Effector memory CD8-positive, alpha-beta T cell (primary cell): ENCODE data around the gene EPN3.

Experiments
- ATAC-seq: fragments of 150-1000 bp; cut with Tn5 transposase; replicated peaks from 2 replicates; pipeline ENCODE4 v1.10.0; 2021; ENCODE audit warnings: mild to moderate bottlenecking, moderate library complexity
- DNase-seq, 3 experiments: peaks; one replicate each; pipeline ENCODE4 v3.0.0; 2021
- H3K27ac Mint-ChIP-seq, 2 donors: one replicate each; pipeline ENCODE4 v1.8.0; 2022; ENCODE audit warnings: mild to moderate bottlenecking in 2 of 2, mixed read lengths in 2 of 2, moderate library complexity in 2 of 2
- H3K27me3 Mint-ChIP-seq, 2 donors: one replicate each; pipeline ENCODE4 v1.8.0; 2022; ENCODE audit warnings: mixed read lengths in 2 of 2
- H3K36me3 Mint-ChIP-seq: one replicate; pipeline ENCODE4 v1.8.0; 2022; ENCODE audit warnings: mild to moderate bottlenecking, moderate library complexity, mixed read lengths; ENCODE audit not compliant: insufficient read depth
- H3K4me1 Mint-ChIP-seq, 2 donors: one replicate each; pipeline ENCODE4 v1.8.0; 2022; ENCODE audit warnings: low read depth in 2 of 2, mixed read lengths in 2 of 2
- H3K4me3 Mint-ChIP-seq, 2 donors: one replicate each; pipeline ENCODE4 v1.8.0; 2022; ENCODE audit warnings: mild to moderate bottlenecking in 2 of 2, mixed read lengths in 2 of 2, moderate library complexity in 2 of 2
- H3K9me3 Mint-ChIP-seq, 2 donors: one replicate each; pipeline ENCODE4 v1.8.0; 2022; ENCODE audit warnings: mixed read lengths in 2 of 2

EPN3 gene

DNA sequence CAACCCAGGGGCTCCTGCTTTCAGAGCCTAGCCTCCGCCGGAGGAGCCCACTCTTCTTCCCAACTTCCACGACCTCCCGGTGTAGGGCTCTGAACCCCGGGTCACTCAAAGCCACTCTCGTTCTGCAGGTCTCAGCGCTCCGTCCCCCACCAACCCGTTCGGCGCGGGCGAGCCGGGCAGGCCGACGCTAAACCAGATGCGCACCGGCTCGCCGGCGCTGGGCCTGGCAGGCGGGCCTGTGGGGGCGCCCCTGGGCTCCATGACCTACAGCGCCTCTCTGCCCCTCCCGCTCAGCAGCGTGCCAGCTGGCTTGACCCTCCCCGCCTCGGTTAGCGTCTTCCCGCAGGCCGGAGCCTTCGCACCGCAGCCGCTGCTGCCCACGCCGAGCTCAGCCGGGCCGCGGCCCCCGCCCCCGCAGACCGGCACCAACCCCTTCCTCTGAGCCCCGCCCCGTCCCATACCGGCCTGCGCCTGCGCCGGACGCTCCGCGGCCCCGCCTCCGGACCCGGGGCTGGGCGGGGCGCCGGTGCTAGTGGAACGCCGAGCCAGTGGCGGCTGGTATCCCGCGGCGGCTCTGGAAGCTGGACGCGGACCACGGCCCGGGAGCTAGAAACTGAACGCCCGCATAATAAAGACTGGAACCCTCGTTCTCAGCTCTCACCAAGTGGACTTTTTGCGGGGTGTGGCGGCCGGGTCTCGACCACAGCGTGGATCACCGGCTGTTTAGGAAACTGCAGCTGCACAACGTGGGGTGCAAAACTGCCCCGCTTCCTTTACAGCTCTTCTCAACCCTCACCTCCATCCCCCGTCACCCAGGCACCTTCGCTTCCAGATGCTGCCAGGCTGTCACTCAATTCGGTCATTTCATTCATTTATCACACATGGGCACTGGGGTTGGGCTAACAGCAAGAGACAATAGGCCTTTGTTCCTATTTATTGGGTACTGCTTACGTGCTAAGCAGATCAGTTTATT lies 9.5 kb downstream of the EPN3 start:
- Mint-ChIP-seq H3K27me3 (peaks cover 7 to 15% of the 10 kb centered on the region in 2 donors), H3K27ac (peak overlapping the region in 1 of 2 donors; percentile 93), H3K4me3 (peak overlapping the region; percentile 86 to 88), H3K36me3 (peaks cover 3% of the 10 kb centered on the region), H3K4me1 (peaks cover 13 to 16% of the 10 kb centered on the region in 2 donors), H3K9me3 (no peaks in the 10 kb centered on the region)
- DNase-seq, result peak; percentile 75 to 83 (median 82)
- peak; percentile 82 for ATAC-seq

DNA sequence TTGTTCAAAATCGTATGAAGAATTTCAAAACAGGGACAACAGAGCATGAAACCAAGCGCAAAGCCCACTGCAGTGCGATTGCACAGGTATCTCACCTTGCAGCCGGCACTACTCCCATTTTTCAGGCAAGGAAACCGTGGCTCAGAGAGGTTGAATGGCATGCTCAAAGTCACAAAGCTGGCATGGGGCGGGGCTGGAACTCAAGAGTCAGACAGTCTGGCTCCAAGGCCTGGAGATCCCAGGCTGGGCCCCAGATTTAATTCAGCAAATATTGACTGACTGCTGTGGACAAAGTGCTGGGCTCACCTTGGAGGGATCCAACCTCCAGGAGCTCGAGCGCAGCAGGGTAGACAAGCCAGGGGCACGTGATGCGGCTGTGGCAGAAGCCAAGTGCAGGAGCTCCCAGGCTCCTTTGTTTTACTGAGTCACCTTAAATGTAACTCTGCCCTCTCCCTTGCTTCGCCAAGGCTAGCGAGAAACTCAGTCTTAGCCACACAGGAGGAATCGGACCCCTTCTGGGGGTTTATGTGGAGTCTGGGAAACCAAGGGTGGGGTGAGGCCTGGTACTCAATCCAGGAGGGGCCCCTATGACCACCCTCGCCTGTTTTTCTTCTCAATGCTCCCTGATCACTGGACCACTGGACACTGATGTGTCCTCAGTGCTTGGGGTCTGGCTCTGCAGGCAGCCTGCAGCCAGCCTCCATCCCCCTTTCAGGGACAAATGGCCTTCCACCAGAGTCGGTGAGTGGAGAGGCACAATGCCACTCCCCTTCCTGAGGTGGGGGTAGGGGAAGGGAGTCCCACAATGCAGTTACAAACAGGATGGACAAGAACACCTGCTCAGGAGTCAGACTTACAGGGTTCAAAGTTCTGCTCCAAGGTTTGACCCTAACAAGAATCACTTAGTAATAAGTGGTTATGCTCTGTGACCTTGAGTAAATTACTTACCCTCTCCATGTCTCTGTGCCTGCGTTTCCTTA lies 10.6 kb downstream of the EPN3 start:
- Mint-ChIP-seq H3K27ac (no peak overlapping the region), H3K27me3 (peaks cover 7 to 15% of the 10 kb centered on the region in 2 donors), H3K9me3 (no peaks in the 10 kb centered on the region), H3K36me3 (peaks cover 3% of the 10 kb centered on the region), H3K4me3 (peak overlapping the region; percentile 86 to 88), H3K4me1 (peaks cover 17 to 21% of the 10 kb centered on the region in 2 donors)
- no peak for DNase-seq
- ATAC-seq, result no peak

DNA sequence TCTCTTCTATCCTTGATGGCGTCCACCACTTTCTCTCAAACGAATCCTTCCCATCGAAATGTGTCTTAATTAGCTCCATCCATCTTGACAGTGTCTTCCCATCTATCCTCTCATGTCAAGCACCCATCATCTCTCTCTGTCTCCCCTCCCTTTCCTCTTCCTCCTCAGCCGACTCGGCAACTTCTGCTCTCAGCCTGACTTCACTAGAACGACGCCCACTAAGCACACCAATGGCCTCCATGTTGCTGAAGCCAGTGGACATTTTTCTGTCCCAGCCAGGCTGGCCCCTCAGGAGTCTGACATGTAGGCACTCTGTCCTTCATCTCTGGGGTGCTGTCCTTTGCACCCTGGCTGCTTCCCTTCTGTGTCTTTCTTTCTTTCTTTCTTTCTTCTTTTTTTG lies 12.0 kb downstream of the EPN3 start:
- no peaks in the 10 kb centered on the region for H3K9me3 Mint-ChIP-seq
- DNase-seq (no peak), ATAC-seq (no peak)
- H3K4me3 Mint-ChIP-seq, result peak overlapping the region in 1 of 2 donors; percentile 33
- H3K36me3 Mint-ChIP-seq, result peaks cover 3% of the 10 kb centered on the region
- peaks cover 7 to 15% of the 10 kb centered on the region in 2 donors for H3K27me3 Mint-ChIP-seq
- peaks cover 17 to 23% of the 10 kb centered on the region in 2 donors for H3K4me1 Mint-ChIP-seq
- no peak overlapping the region for H3K27ac Mint-ChIP-seq

DNA sequence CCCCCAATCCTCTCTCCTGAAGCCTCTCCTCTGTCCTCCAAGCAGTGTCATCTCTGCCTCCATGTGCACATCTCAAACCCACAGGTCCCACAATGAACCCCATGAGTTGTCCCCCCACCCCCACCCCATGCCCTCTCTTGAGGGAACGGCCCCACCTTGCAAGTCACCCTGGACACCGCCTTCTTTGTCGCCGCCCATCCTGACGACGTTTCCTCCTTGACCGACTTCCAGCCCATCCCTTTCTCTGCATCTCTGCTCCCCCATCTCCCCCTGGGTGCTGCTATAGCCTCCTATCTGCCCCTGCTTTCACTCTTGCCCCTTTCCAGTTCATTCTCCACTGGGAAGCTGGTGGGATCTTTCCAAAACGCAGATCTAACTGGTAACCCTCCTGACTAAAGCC lies 12.8 kb downstream of the EPN3 start:
- Mint-ChIP-seq H3K27ac (no peak overlapping the region), H3K4me1 (peaks cover 18 to 23% of the 10 kb centered on the region in 2 donors), H3K4me3 (no peak overlapping the region), H3K9me3 (no peaks in the 10 kb centered on the region), H3K27me3 (peaks cover 7 to 15% of the 10 kb centered on the region in 2 donors), H3K36me3 (peaks cover 3% of the 10 kb centered on the region)
- no peak for ATAC-seq
- no peak for DNase-seq

DNA sequence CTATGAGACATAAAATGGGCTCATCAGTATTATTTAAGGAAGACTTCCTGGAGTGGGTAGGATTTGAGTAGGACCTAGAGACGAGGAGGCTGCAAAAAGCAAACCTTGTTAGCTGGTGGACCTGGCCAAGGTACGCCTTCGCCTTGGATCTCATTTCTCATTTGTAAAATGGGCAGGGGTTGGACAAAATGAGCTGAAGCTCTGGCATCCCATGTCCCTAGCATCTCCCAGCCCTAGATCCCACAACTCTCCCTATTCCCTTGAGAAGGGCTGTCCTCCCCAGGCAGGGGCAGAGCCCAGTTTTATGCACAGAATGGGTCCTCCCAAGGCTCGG lies 14.1 kb downstream of the EPN3 start:
- peak overlapping the region; percentile 77 to 78 for H3K4me3 Mint-ChIP-seq
- peaks cover 7 to 15% of the 10 kb centered on the region in 2 donors for H3K27me3 Mint-ChIP-seq
- H3K9me3 Mint-ChIP-seq, result no peaks in the 10 kb centered on the region
- peaks cover 6% of the 10 kb centered on the region for H3K36me3 Mint-ChIP-seq
- DNase-seq (no peak), ATAC-seq (no peak)
- peaks cover 15 to 17% of the 10 kb centered on the region in 2 donors for H3K4me1 Mint-ChIP-seq
- peak overlapping the region in 1 of 2 donors; percentile 63 for H3K27ac Mint-ChIP-seq

DNA sequence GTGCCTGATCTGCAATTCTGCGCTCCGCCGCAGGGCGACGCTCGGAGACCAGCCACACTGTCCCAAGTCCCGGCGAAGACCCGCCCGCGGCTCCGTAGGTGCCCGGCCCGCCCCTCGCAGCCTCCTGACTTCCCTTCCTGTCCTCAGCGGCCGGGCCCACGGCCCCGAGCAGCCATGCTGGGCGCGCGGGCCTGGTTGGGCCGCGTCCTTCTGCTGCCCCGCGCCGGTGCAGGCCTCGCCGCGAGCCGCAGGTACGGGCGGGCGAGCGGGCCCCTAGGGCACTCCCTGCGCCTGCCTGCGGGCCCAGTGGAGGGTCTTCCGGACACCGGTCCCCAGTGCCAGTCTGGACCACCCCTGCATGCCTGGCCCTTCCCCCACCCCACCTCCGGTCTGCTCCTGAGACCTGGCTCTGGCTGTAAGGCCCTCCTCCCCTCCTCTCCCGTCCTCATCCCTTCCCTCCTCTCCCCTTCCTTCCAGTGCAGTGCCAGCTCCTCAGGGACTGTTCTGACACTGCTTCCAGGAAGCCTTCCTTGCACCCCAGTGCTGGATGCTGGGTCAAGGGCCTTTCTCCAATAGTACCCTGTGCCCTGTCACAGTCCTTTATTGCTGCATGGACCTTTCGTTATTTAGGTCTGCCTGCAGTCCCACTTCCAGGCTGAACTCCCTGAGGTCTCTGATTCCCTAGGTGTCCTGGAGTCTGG lies 14.7 kb downstream of the EPN3 start, which contains the start of gene SPATA20:
SPATA20 (plus strand) TSS at position 140 of the 701 bp plus-strand sequence; CDS start at position 175, 35 bp downstream.
- H3K27ac Mint-ChIP-seq, result peak within 1 kb of the TSS; percentile 46 to 88
- peak within 1 kb of the TSS; percentile 77 to 78 for H3K4me3 Mint-ChIP-seq
- H3K4me1 Mint-ChIP-seq, result peaks cover 13 to 16% of the 10 kb centered on the region in 2 donors
- peaks cover 7% of the 10 kb centered on the region for H3K36me3 Mint-ChIP-seq
- no peaks in the 10 kb centered on the region for H3K9me3 Mint-ChIP-seq
- peak; percentile 82 to 87 (median 84) for DNase-seq
- peaks cover 7 to 15% of the 10 kb centered on the region in 2 donors for H3K27me3 Mint-ChIP-seq
- peak; percentile 84 for ATAC-seq

DNA sequence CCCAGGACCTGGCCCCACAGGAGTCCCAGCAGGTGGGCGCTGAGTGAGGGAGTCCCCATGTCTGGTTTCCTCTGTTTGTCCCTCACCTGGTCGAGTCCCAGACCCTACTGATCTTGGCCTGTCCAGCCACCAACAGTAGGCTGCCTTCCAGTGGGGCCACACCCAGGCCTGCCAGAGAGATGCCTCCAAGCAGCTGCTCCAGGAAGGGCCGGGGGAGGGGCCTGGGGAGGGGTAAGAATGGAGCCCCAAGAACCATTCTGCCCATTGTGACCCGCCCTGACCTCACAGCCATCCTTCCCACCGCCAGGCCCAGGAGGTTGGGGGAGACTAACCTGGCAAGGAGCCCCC lies 15.2 kb downstream of the EPN3 start:
- Mint-ChIP-seq H3K4me1 (peaks cover 13 to 16% of the 10 kb centered on the region in 2 donors), H3K27ac (peak overlapping the region; percentile 46 to 88), H3K27me3 (peaks cover 7 to 15% of the 10 kb centered on the region in 2 donors), H3K9me3 (no peaks in the 10 kb centered on the region), H3K36me3 (peaks cover 10% of the 10 kb centered on the region), H3K4me3 (peak overlapping the region; percentile 77 to 78)
- no peak for ATAC-seq
- no peak for DNase-seq

DNA sequence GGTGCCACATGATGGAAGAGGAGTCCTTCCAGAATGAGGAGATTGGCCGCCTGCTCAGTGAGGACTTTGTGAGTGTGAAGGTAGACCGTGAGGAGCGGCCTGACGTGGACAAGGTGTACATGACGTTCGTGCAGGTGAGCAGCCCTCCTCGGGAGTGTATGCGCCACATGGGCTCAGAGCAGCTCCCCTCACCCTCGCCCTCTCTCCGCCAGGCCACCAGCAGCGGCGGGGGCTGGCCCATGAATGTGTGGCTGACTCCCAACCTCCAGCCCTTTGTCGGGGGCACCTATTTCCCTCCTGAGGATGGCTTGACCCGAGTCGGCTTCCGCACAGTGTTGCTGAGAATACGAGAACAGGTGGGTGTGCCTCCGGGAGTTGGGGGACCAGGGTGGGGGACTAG lies 16.3 kb downstream of the EPN3 start:
- H3K36me3 Mint-ChIP-seq, result peaks cover 10% of the 10 kb centered on the region
- peak overlapping the region in 1 of 2 donors; percentile 78 for H3K4me3 Mint-ChIP-seq
- DNase-seq (no peak), ATAC-seq (no peak)
- H3K9me3 Mint-ChIP-seq, result no peaks in the 10 kb centered on the region
- H3K4me1 Mint-ChIP-seq, result peaks cover 13 to 16% of the 10 kb centered on the region in 2 donors
- H3K27ac Mint-ChIP-seq, result peak overlapping the region in 1 of 2 donors; percentile 46
- peaks cover 7 to 12% of the 10 kb centered on the region in 2 donors for H3K27me3 Mint-ChIP-seq

DNA sequence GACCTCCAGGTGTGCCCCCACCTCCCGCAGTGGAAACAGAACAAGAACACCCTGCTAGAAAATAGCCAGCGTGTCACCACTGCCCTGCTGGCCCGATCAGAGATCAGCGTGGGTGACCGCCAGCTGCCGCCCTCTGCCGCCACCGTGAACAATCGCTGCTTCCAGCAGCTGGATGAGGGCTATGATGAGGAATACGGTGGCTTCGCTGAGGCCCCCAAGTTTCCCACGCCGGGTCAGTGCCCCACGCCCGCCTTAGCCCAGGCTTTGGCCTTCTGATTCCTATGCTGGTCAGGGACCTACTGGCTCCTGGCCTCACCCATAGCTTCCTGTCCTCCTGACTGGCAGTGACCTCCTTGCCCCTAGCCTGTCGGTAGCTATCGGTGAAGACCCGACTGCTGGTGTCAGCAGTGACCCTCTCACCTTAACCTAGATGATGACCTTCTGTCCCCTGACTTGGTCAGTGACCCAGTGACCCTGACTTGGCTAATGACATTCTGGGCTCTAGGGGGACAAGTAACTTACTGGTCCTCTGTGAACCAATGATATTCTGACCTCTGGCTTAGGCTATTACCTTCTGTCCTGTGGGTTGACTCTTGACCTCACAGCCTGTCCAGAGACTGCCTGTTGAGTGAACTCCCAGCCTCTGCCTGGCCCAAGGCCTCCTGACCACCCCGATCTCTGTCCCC lies 16.9 kb downstream of the EPN3 start:
- peaks cover 4 to 7% of the 10 kb centered on the region in 2 donors for H3K27me3 Mint-ChIP-seq
- H3K4me3 Mint-ChIP-seq, result no peak overlapping the region
- H3K27ac Mint-ChIP-seq, result no peak overlapping the region
- ATAC-seq (no peak), DNase-seq (no peak)
- H3K4me1 Mint-ChIP-seq, result peaks cover 10 to 13% of the 10 kb centered on the region in 2 donors
- H3K9me3 Mint-ChIP-seq, result no peaks in the 10 kb centered on the region
- H3K36me3 Mint-ChIP-seq, result peaks cover 10% of the 10 kb centered on the region

DNA sequence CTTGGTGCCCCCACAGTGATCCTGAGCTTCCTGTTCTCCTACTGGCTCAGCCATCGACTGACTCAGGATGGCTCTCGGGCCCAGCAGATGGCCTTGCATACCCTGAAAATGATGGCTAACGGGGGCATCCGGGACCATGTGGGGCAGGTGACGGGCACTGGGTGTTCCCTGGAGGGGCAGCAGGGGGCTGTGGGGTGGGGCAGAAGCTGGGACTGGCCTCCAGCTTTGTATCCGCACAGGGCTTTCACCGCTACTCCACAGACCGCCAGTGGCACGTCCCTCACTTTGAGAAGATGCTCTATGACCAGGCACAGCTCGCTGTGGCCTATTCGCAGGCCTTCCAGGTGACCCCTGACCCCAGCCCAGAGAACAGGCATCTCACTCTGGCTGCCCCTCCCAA lies 17.4 kb downstream of the EPN3 start:
- peaks cover 7% of the 10 kb centered on the region for H3K36me3 Mint-ChIP-seq
- DNase-seq (no peak), ATAC-seq (no peak)
- H3K4me3 Mint-ChIP-seq, result no peak overlapping the region
- H3K4me1 Mint-ChIP-seq, result peaks cover 8 to 12% of the 10 kb centered on the region in 2 donors
- peaks cover 0 to 1% of the 10 kb centered on the region in 2 donors for H3K27me3 Mint-ChIP-seq
- no peak overlapping the region for H3K27ac Mint-ChIP-seq
- H3K9me3 Mint-ChIP-seq, result no peaks in the 10 kb centered on the region

DNA sequence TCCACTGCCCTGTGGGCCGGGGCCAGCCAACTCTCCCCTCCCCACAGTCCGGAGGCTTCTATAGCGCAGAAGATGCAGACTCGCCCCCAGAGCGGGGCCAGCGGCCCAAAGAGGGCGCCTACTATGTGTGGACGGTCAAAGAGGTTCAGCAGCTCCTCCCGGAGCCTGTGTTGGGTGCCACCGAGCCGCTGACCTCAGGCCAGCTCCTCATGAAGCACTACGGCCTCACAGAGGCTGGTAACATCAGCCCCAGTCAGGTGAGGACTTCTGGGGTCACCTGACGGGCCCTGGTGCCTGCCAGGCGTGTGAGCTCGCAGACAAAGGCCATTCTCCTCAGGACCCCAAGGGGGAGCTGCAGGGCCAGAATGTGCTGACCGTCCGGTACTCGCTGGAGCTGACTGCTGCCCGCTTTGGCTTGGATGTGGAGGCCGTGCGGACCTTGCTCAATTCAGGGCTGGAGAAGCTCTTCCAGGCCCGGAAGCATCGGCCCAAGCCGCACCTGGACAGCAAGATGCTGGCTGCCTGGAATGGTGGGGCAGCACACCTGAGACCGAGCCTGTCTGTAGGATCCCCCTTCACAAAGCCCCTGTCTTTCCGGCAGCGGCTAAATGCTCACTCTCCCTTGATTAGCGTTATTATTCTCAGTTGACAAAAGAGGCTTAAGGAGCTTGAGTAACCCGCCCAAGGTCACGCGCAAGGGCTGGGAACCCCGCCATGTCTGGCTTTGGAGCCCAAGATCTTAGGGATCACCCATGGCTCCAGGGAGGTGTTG lies 18.3 kb downstream of the EPN3 start:
- no peak overlapping the region for H3K27ac Mint-ChIP-seq
- H3K9me3 Mint-ChIP-seq, result no peaks in the 10 kb centered on the region
- H3K4me3 Mint-ChIP-seq, result no peak overlapping the region
- peaks cover 8 to 12% of the 10 kb centered on the region in 2 donors for H3K4me1 Mint-ChIP-seq
- ATAC-seq (no peak), DNase-seq (no peak)
- peaks cover 7% of the 10 kb centered on the region for H3K36me3 Mint-ChIP-seq
- H3K27me3 Mint-ChIP-seq, result no peaks in the 10 kb centered on the region

DNA sequence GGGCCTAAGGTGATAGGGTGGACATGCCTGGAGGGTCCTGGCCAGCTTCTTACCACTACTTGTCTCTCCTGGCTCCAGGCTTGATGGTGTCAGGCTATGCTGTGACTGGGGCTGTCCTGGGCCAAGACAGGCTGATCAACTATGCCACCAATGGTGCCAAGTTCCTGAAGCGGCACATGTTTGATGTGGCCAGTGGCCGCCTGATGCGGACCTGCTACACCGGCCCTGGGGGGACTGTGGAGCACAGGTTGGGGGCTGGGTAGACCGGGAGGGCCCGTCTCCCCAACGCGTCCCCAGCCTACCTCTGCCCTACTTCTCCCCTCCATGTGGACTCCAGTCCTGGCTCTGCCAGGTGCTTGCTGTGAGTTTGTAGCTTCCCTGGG lies 18.9 kb downstream of the EPN3 start:
- H3K27me3 Mint-ChIP-seq, result peaks cover 0 to 2% of the 10 kb centered on the region in 2 donors
- DNase-seq, result no peak
- ATAC-seq, result no peak
- peaks cover 7% of the 10 kb centered on the region for H3K36me3 Mint-ChIP-seq
- H3K9me3 Mint-ChIP-seq, result no peaks in the 10 kb centered on the region
- no peak overlapping the region for H3K4me3 Mint-ChIP-seq
- no peak overlapping the region for H3K27ac Mint-ChIP-seq
- peaks cover 8 to 9% of the 10 kb centered on the region in 2 donors for H3K4me1 Mint-ChIP-seq
